GM12878 (cell line): Measurements from ENCODE around the gene PROC. TPM values are rescaled to one million over a fixed set of nuclear protein-coding genes. Genes with fewer than 3 reads are reported as not detected.

Source experiments
- ATAC-seq: fragments of 200-7000 bp; cut with Tn5 transposase; 3 replicates; pipeline ENCODE4 v1.9.1; 2020; ENCODE audit warnings: mild to moderate bottlenecking, moderate library complexity
- BruUV-seq: library from RNA; stranded (reverse); fragments of 400-500 nt; replicated peaks from 2 replicates; lab custom pipeline; 2021; lab: Mats Ljungman, UMichigan
- CTCF ChIA-PET: fragments of 300-600 bp; sonication (Branson Sonifier 250); formaldehyde crosslinking; extraction: SDS; loops from one replicate; lab custom pipeline; 2021; ENCODE audit warnings: inconsistent platforms; lab: Yijun Ruan, JAX
- POLR2A ChIA-PET: fragments of 350-600 bp; formaldehyde crosslinking; extraction: SDS; loops from one replicate; lab custom pipeline; 2021; ENCODE audit warnings: inconsistent platforms; lab: Charles Lee
- RAD21 ChIA-PET: fragments of 300-600 bp; sonication (Branson Sonifier 250); formaldehyde crosslinking; loops from one replicate; lab custom pipeline; 2023; ENCODE audit warnings: antibody characterized with exemption; ENCODE audit not compliant: unreplicated experiment; lab: Charles Lee
- SMC1A ChIA-PET: fragments of 300-600 bp; sonication (Branson Sonifier 250); formaldehyde crosslinking; loops from one replicate; lab custom pipeline; 2023; ENCODE audit not compliant: unreplicated experiment, uncharacterized antibody; lab: Charles Lee
- DNase-seq: peaks from one replicate; pipeline ENCODE4 v3.0.0-alpha.2; 2011; ENCODE audit warnings: low read depth, low spot score
- FAIRE-seq: peaks from 3 replicates; lab custom pipeline; 2011; peaks lifted over from hg19 to GRCh38; lab: Jason Lieb, UNC
- H2AFZ ChIP-seq: 2 replicates; pipeline ENCODE4 v1.6.0; 2011; ENCODE audit warnings: low read depth, low read length, control low read depth; ENCODE audit not compliant: control insufficient read depth
- H3K27ac ChIP-seq: 2 replicates; pipeline ENCODE4 v1.5.1; 2011; ENCODE audit warnings: control low read depth; ENCODE audit not compliant: control insufficient read depth, insufficient read depth
- H3K27me3 ChIP-seq, 2 experiments: replicated peaks in 1 of 2; 2 replicates each; pipeline versions ENCODE4 v1.6.0 to v1.6.1; 2011; ENCODE audit warnings: low read length in 1 of 2; ENCODE audit not compliant: control insufficient read depth in 2 of 2, insufficient read depth in 2 of 2
- H3K36me3 ChIP-seq, 2 experiments: 2 replicates each; pipeline ENCODE4 v1.5.1; 2011; ENCODE audit warnings: low read length in 1 of 2; ENCODE audit not compliant: control insufficient read depth in 2 of 2, insufficient read depth in 2 of 2
- H3K4me1 ChIP-seq: 2 replicates; pipeline ENCODE4 v1.6.1; 2011; ENCODE audit warnings: mild to moderate bottlenecking, low read length, moderate library complexity, mixed read lengths; ENCODE audit not compliant: control insufficient read depth, insufficient read depth
- H3K4me2 ChIP-seq: 2 replicates; pipeline ENCODE4 v1.6.0; 2011; ENCODE audit warnings: control low read depth; ENCODE audit not compliant: control insufficient read depth, insufficient read depth
- H3K4me3 ChIP-seq: fragments of 200-600 bp; sonication (generic); 2 replicates; pipeline ENCODE4 v1.5.1; 2016
- H3K79me2 ChIP-seq: 2 replicates; pipeline ENCODE4 v1.6.0; 2011; ENCODE audit warnings: low read length; ENCODE audit not compliant: control insufficient read depth, insufficient read depth
- H3K9ac ChIP-seq: 2 replicates; pipeline ENCODE4 v1.8.0; 2011; ENCODE audit warnings: low read length, control low read depth, mixed read lengths; ENCODE audit not compliant: control insufficient read depth, insufficient read depth
- H3K9me3 ChIP-seq: replicated peaks from 3 replicates; pipeline ENCODE4 v1.5.1; 2011; ENCODE audit warnings: mild to moderate bottlenecking, low read length; ENCODE audit not compliant: control insufficient read depth, insufficient read depth
- H4K20me1 ChIP-seq: 2 replicates; pipeline ENCODE4 v1.6.0; 2011; ENCODE audit not compliant: control insufficient read depth, insufficient read depth
- BACH1 ChIP-seq: fragments of 450-650 bp; IDR thresholded peaks from 2 replicates; pipeline ENCODE4 v1.6.1; 2017; ENCODE audit warnings: mild to moderate bottlenecking, borderline replicate concordance
- BMI1 ChIP-seq: fragments of 450-650 bp; IDR thresholded peaks from 2 replicates; pipeline ENCODE4 v1.6.1; 2016; ENCODE audit warnings: mild to moderate bottlenecking, moderate library complexity, borderline replicate concordance
- CHD1 ChIP-seq: IDR thresholded peaks from 2 replicates; pipeline ENCODE4 v1.6.1; 2012; ENCODE audit warnings: low read depth, low read length, improper control_type of control experiment
- CREM ChIP-seq: IDR thresholded peaks from 2 replicates; pipeline ENCODE4 v1.6.1; 2014; ENCODE audit warnings: antibody characterized with exemption, low read depth
- EZH2 ChIP-seq: IDR thresholded peaks from 2 replicates; pipeline ENCODE4 v1.6.1; 2012; ENCODE audit warnings: low read depth, mild to moderate bottlenecking, control low read depth, inconsistent platforms, low read length, borderline replicate concordance; ENCODE audit not compliant: control insufficient read depth
- HDAC6 ChIP-seq: fragments of 200-600 bp; sonication (generic); IDR thresholded peaks from one replicate; pipeline ENCODE4 v1.8.0; 2017; ENCODE audit warnings: antibody characterized with exemption; ENCODE audit not compliant: unreplicated experiment
- IKZF2 ChIP-seq, 2 experiments: fragments of 450-650 bp; IDR thresholded peaks; 2 replicates each; pipeline ENCODE4 v1.6.1; 2017; ENCODE audit warnings: mild to moderate bottlenecking in 2 of 2, moderate library complexity in 2 of 2
- JUND ChIP-seq: IDR thresholded peaks from 2 replicates; pipeline ENCODE4 v1.6.1; 2012; ENCODE audit warnings: low read depth, mild to moderate bottlenecking, low read length, improper control_type of control experiment, moderate library complexity
- MTA3 ChIP-seq: IDR thresholded peaks from 2 replicates; pipeline ENCODE4 v1.6.1; 2012; ENCODE audit warnings: low read length, inconsistent platforms, borderline replicate concordance
- MYB ChIP-seq: fragments of 150-350 bp; IDR thresholded peaks from 2 replicates; pipeline ENCODE4 v1.6.1; 2014; ENCODE audit warnings: mild to moderate bottlenecking, low read depth, low read length, borderline replicate concordance
- NR2C2 ChIP-seq: IDR thresholded peaks from 2 replicates; pipeline ENCODE4 v1.6.1; 2011; ENCODE audit warnings: borderline replicate concordance, low read depth; ENCODE audit not compliant: control insufficient read depth, insufficient read length
- NRF1 ChIP-seq: conservative IDR thresholded peaks from 2 replicates; pipeline ENCODE4 v1.6.1; 2011; ENCODE audit warnings: mild to moderate bottlenecking, low read depth, low read length, improper control_type of control experiment
- PML ChIP-seq: IDR thresholded peaks from 2 replicates; pipeline ENCODE4 v1.6.1; 2012; ENCODE audit warnings: low read length, inconsistent platforms
- RAD51 ChIP-seq: fragments of 450-650 bp; IDR thresholded peaks from 2 replicates; pipeline ENCODE4 v1.6.1; 2016; ENCODE audit warnings: moderate library complexity, mild to moderate bottlenecking, inconsistent platforms
- RCOR1 ChIP-seq: conservative IDR thresholded peaks from 2 replicates; pipeline ENCODE4 v1.6.1; 2012; ENCODE audit warnings: low read depth, low read length, improper control_type of control experiment
- SPI1 ChIP-seq: IDR thresholded peaks from 2 replicates; pipeline ENCODE4 v1.6.1; 2011; ENCODE audit warnings: low read depth, mild to moderate bottlenecking, low read length, moderate library complexity, borderline replicate concordance; ENCODE audit not compliant: insufficient read depth
- TCF7 ChIP-seq: IDR thresholded peaks from 2 replicates; pipeline ENCODE4 v1.6.1; 2014; ENCODE audit warnings: antibody characterized with exemption, borderline replicate concordance
- ZNF217 ChIP-seq: fragments of 450-650 bp; IDR thresholded peaks from 2 replicates; pipeline ENCODE4 v1.6.1; 2017; ENCODE audit warnings: antibody characterized with exemption, mild to moderate bottlenecking
- WGBS: methylation state at CpG from one replicate; pipeline ENCODE4 v1.1.6; 2016; ENCODE audit warnings: low lambda C conversion rate; ENCODE audit not compliant: insufficient replicate concordance, insufficient coverage; ENCODE audit errors: missing lambda C conversion rate; 5-methylcytosine and 5-hydroxymethylcytosine counted together
- in situ Hi-C: fragments of 300-500 bp; cut with MboI; formaldehyde crosslinking; loops from 9 replicates; pipeline ENCODE4 v1.14.3; 2018; ENCODE audit warnings: mixed read lengths
- intact Hi-C: fragments of 100-400 bp; cut with micrococcal nuclease; formaldehyde crosslinking; loops from one replicate; pipeline ENCODE4 v1.14.2; 2022; ENCODE audit not compliant: unreplicated experiment
- polyA plus RNA-seq, 11 experiments: library from polyadenylated mRNA; depleted of rRNA in 4 of 11; unstranded in 6 of 11; stranded (reverse) in 5 of 11; fragments of >200 nt; fragmentation: Nextera tagmentation in 4 of 11; fragmentation: Illumina TruSeq in 1 of 11; extraction: Ambion mirVana in 4 of 11; extraction: Trizol in 1 of 11; gene quantifications; 1 replicate in 1 of 11; 2 replicates in 10 of 11; pipeline versions ENCODE4 v1.2.1 to v1.2.3, GENCODE V29; 2011 to 2016; ENCODE audit warnings: inconsistent platforms in 2 of 11, missing spikeins in 2 of 11, low read depth in 1 of 11
- total RNA-seq, 4 experiments: library from RNA; depleted of rRNA in 3 of 4; stranded (reverse); fragments of >200 nt in 3 of 4; fragmentation: Illumina TruSeq in 1 of 4; extraction: Trizol in 1 of 4; gene quantifications; 2 replicates each; pipeline versions ENCODE4 v1.2.1 to v1.2.3, GENCODE V29; 2013 to 2021
- TF ChIP-seq, protein P1 (sequence below): fragments of 450-650 bp; IDR thresholded peaks from 2 replicates; pipeline ENCODE4 v1.6.1; 2017; ENCODE audit warnings: mild to moderate bottlenecking, moderate library complexity

Gene PROC
- total and polyA plus RNA-seq, 10 of the 15 experiments (the other 5 are each of a cell fraction or from before 2014, with no cell fraction given), result not detected

DNA sequence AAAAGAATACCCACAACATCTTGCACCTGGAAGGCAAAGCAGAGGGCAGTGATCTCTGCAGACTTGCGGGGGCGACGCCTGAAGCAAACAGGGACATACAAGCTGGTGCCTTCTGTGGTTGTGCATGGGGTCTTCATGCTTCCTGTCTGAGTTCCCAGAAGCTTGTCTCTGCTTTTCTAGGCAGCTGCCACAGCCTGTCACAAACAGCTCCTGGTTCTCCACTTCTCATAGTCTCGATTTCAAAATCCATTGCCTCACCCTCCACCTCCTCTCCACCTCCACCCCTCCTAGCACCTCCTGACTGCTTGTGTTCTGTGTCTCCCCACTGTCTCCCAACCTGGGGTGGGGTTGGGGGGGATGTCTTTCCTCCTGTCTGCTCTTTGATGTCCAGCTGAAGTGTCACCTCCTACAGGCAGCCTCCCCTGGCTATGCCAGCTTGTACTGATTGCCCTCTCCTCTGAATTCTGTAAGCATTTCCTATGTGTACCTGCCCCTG is 1.7 kb upstream of the PROC start:
- ATAC-seq (no peak; the same call in 2 of the 3 replicates), FAIRE-seq (peak; percentile 23), DNase-seq (no peak)
- 0% methylated on average over 4 of the region's 4 CpGs for WGBS
- RAD21 ChIA-PET, result interaction anchor here (1.5 kb wide), 1 partner anchor 75 kb away, joined by 5 read pairs; no protein-coding TSS in a partner anchor
- in situ Hi-C loops (no loop called here), intact Hi-C loops (no loop called here)
- Histone ChIP-seq H3K9me3 (no peaks in the 10 kb centered on the region), H3K79me2 (no peaks in the 10 kb centered on the region), H4K20me1 (no peaks in the 10 kb centered on the region), H3K36me3 (no peaks in the 10 kb centered on the region), H3K27me3 (peaks cover 0 to 5% of the 10 kb centered on the region in 2 experiments; a peak in 3 of 4 replicates), H3K27ac (no peak overlapping the region), H2AFZ (peak overlapping the region; percentile 35), H3K4me3 (peak overlapping the region; percentile 53; the same call in 1 of the 2 replicates), H3K4me2 (peak overlapping the region; percentile 89), H3K4me1 (peaks cover 11% of the 10 kb centered on the region), H3K9ac (peak overlapping the region; percentile 8; the same call in 1 of the 2 replicates)
- TF ChIP-seq EZH2, result no peak
- no peak for TF ChIP-seq RCOR1
- TF ChIP-seq PML, result no peak
- TF ChIP-seq HDAC6, result no peak
- no peak for TF ChIP-seq CREM
- no peak for TF ChIP-seq SPI1
- TF ChIP-seq IKZF2 (IDR thresholded peaks at IDR 0.05), result no peak
- no peak for TF ChIP-seq TCF7
- no peak for TF ChIP-seq JUND
- no peak for TF ChIP-seq BMI1
- no peak for TF ChIP-seq MTA3
- TF ChIP-seq ZNF217, result no peak
- TF ChIP-seq, protein P1, sequence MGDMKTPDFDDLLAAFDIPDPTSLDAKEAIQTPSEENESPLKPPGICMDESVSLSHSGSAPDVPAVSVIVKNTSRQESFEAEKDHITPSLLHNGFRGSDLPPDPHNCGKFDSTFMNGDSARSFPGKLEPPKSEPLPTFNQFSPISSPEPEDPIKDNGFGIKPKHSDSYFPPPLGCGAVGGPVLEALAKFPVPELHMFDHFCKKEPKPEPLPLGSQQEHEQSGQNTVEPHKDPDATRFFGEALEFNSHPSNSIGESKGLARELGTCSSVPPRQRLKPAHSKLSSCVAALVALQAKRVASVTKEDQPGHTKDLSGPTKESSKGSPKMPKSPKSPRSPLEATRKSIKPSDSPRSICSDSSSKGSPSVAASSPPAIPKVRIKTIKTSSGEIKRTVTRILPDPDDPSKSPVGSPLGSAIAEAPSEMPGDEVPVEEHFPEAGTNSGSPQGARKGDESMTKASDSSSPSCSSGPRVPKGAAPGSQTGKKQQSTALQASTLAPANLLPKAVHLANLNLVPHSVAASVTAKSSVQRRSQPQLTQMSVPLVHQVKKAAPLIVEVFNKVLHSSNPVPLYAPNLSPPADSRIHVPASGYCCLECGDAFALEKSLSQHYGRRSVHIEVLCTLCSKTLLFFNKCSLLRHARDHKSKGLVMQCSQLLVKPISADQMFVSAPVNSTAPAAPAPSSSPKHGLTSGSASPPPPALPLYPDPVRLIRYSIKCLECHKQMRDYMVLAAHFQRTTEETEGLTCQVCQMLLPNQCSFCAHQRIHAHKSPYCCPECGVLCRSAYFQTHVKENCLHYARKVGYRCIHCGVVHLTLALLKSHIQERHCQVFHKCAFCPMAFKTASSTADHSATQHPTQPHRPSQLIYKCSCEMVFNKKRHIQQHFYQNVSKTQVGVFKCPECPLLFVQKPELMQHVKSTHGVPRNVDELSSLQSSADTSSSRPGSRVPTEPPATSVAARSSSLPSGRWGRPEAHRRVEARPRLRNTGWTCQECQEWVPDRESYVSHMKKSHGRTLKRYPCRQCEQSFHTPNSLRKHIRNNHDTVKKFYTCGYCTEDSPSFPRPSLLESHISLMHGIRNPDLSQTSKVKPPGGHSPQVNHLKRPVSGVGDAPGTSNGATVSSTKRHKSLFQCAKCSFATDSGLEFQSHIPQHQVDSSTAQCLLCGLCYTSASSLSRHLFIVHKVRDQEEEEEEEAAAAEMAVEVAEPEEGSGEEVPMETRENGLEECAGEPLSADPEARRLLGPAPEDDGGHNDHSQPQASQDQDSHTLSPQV, result no peak
- no peak for TF ChIP-seq MYB
- no peak for TF ChIP-seq CHD1
- TF ChIP-seq RAD51, result no peak
- TF ChIP-seq BACH1, result no peak
- no peak for TF ChIP-seq NRF1
- no peak for TF ChIP-seq NR2C2
- no TSS peak for BruUV-seq
- SMC1A ChIA-PET, result interaction anchor here (0.6 to 2.1 kb wide), 3 partner anchors 15 to 219 kb away, joined by 3 to 7 read pairs (median 5); no protein-coding TSS in a partner anchor
- POLR2A ChIA-PET, result no interaction called here
- CTCF ChIA-PET, result interaction anchor here (0.9 to 2.0 kb wide), 10 partner anchors 28 to 220 kb away, joined by 3 to 5 read pairs (median 4); no protein-coding TSS in a partner anchor
